ENCODE data around the gene ADM.

DNA sequence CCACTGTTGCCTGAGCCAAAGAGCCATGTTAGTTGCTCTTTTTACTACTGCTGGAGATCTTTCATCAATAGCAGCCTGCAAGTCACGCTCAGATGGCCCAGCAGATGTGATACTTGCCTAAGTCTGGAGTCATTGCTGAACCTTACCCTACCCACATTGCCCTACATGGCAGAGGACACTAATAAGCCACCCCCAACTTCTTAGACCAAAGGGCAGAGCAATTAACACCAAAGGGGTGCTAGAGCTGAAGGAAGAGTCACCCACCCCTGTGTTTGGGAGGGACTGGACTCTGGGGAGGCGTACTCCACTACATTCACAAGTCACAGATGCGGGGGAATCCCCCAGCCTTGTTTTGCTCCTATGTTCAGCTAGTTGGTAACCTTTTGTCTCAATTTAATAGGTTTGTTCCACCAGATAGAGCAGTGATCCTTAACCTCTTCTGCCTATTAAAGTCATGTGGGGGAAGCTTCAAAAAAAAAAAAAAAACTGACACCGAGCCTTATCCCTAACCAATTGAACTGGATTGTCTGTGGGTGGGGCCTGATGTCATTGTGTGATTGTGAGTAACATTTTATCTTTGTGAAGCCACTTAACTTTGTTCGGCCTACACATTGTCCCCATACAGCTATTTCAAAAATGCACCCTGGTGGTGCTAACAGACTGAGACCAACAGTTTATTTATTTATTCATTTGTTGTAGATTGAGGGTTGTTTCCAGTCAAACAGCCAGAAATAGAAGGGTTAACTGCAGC lies 13.1 kb downstream of the ADM start:
- TF ChIP-seq, protein P1, sequence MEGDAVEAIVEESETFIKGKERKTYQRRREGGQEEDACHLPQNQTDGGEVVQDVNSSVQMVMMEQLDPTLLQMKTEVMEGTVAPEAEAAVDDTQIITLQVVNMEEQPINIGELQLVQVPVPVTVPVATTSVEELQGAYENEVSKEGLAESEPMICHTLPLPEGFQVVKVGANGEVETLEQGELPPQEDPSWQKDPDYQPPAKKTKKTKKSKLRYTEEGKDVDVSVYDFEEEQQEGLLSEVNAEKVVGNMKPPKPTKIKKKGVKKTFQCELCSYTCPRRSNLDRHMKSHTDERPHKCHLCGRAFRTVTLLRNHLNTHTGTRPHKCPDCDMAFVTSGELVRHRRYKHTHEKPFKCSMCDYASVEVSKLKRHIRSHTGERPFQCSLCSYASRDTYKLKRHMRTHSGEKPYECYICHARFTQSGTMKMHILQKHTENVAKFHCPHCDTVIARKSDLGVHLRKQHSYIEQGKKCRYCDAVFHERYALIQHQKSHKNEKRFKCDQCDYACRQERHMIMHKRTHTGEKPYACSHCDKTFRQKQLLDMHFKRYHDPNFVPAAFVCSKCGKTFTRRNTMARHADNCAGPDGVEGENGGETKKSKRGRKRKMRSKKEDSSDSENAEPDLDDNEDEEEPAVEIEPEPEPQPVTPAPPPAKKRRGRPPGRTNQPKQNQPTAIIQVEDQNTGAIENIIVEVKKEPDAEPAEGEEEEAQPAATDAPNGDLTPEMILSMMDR (IDR thresholded peaks at IDR 0.05) = no peak
- no peak for TF ChIP-seq POLR2A (IDR thresholded peaks at IDR 0.05; ENCODE audit: low read depth)
- TF ChIP-seq POLR2AphosphoS5 (IDR thresholded peaks at IDR 0.05) = no peak
